GM21515 (cell line): ENCODE data around the gene RNU1-3.
"Not testable (repeated sequence)": the region's sequence is repeated elsewhere in the genome, so short reads cannot be mapped to it uniquely, and the experiment has no call there.

Experiments
- ATAC-seq: cut with Tn5 transposase; IDR thresholded peaks from one replicate; pipeline ENCODE4 v1.9.1; 2021; ENCODE audit not compliant: unreplicated experiment

RNU1-3 gene

GRCh38 chr1:16639091-16640031, 27.4 kb downstream of the RNU1-3 start:
- ATAC-seq, result not testable (repeated sequence)

DNA sequence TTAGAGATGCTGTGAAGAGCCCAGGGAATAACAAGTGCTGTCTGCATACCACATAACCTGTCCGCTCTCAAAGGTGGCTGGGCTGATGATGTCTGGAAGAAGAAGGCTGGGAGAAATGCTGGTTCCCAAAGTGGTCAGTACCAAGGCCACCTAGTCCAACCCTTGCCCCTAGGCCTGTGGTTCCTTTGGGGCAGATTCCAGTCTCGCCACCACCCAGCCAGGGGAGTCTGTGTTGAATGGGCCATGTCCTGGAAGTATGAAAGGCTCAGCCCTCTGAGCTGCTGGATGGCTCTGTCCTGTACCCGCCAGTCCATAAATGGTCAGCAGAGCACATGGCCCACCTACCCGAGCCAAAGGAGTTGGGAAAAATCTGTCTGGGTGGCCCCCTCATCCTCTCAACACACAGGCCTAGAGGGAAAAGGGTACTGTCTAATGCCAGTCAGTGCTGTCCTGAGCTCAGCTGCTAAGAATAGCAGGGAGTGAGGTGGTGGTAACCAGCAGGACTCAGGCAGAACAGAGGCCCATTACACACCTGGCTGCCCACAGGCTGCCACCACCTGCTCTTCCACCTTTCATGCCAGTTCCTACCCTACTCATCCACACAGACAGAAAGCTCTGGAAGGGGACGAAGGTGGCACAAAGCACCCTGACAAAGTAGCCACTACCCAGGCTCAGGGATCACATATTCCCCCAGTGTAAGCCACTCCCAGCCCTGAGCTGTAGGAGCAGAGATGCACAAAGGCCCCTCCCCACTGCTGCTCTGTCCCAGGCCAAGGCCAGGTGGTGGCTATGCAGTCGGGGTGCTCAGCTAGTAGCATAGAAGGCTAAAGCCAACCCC, 28.6 kb downstream of the RNU1-3 start:
- ATAC-seq, result not testable (repeated sequence)

GRCh38 chr1:16636551-16637195, 30.1 kb downstream of the RNU1-3 start:
- not testable (repeated sequence) for ATAC-seq

DNA sequence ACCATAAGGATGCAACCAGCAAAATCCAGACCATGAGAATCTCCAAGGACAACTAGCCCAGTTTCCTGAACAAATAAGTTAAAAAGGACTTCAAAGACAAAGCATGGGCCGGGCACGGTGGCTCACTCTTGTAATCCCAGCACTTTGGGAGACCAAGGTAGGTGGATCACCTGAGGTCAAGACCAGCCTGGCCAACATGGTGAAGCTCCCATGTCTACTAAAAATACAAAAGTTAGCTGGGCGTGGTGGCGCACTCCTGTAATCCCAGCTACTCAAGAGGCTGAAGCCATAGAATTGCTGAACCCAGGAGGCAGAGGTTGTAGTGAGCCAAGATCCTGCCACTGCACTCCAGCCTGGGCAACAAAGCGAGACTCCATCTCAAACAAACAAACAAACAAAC, 30.8 kb downstream of the RNU1-3 start:
- not testable (repeated sequence) for ATAC-seq

- ATAC-seq, result not testable (repeated sequence)
Measured at GRCh38 chr1:16633540-16634282, 33.0 kb downstream of the RNU1-3 start.

DNA sequence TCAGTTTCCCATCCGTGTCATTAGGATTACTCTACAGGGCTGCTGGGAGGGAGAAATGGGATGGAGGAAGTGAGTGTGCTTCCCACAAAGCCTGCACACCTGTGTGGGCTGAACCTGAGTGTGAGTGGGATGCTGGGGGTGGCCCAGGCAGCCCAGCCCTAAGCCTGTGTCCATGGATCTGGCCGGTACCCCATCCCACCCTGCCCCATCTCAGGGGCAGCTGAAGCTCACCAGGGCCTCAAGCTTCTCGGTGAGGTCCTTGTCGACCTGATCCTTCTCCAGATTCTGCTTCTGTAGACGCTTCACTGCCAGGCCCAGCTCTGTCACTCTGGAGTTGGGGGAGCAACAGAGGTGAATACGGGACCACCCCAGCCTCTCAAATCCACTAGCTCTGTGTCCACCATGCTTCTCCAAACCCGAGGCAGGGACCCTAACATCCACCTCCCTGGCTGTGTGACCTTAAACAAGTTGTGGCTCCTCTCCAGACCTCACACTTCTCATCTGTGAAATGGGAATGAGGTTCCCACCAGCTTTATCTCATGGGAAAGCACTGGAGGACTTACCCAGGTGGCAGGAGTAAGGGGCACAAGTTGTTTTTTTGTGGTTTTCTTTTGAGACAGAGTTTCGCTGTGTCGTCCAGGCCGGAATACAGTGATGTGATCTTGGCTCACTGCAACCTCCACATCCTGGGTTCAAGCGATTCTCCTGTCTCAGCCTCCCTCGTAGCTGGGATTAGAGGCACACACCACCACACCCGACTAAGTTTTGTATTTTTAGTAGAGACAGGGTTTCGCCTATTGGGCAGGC, 34.5 kb downstream of the RNU1-3 start:
- ATAC-seq, result not testable (repeated sequence)

GRCh38 chr1:16631248-16632043, 35.3 kb downstream of the RNU1-3 start:
- ATAC-seq, result no peak

DNA sequence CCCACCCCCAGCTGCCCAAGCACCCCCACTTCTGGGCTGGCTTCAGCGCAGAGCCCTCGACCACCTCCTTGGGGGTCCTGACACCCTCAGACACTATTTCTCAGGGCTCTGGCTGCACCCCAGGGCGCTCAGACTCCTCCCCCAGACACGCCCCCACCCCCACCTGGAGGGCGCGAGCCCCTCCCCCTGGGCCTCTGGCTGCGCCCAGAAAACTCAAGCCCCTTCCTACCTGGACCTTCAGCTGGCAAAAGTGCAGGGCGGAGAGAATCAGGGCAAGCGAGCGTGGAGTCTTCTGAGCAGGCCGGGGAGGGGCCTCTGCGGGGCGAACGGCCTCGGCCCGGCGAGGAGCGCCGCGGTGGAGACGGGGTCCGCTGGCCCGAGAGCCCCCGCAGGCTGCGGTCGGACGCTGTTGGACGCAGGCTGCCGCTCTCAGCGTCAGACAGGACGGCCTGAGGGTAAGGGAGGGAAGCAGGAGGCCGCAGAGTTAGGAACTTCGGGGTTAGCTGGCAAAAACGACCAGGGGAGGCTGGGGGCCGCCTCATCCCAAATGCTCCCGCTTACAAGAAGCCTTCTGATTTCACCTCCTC, 36.0 kb downstream of the RNU1-3 start:
- ATAC-seq, result no peak

- ATAC-seq, result not testable (repeated sequence)
Measured at GRCh38 chr1:16629916-16630530, 36.7 kb downstream of the RNU1-3 start.

- ATAC-seq, result no peak
Measured at GRCh38 chr1:16628361-16629111, 38.2 kb downstream of the RNU1-3 start.

- not testable (repeated sequence) for ATAC-seq
Measured at GRCh38 chr1:16626409-16626983, 40.3 kb downstream of the RNU1-3 start.

GRCh38 chr1:16625497-16626408, 41.0 kb downstream of the RNU1-3 start:
- no peak for ATAC-seq

DNA sequence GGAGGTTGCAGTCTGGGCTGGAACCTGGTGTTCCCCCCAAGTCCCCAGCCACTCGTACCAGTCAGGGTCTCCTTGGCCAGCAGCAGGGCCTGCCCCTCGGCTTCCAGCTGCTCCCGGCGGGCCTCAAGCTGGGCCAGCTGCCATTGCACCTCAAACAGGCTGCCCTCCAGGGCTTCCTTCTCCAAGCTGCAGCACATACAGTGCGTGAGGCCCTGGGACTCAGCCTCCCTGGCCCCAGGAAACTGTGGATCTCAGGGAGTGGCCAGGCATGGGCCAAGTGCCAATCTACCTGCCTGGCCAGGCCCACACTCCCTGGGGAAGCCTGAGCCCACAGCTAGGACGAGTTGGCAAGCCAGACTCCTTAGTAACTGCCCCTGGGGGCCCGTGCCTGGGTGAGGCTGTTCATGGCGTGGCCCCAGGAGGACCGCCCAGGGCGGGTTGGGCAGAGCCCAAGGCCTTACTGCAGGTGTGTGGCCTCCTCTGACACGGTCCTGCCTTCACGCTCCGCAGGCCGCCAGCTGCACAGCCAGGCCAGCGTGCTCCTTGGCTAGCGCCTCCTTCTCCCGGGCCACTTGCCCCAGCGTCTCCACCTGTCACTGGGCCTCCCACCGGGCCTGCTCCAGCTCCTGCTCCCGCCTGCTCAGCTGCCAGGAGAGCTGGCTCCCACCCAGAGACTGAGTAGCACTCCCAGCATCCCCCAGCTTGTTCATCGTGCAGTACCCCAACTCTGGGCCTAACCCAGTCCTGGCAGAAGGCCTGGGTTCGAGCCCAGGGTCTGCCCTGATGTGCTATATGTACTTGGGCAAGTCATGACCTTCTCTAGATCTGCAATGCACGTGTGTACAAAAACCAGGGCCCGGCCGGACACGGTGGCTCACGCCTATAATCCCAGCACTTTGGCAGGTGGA, 42.7 kb downstream of the RNU1-3 start:
- not testable (repeated sequence) for ATAC-seq

GRCh38 chr1:16623337-16623736, 43.4 kb downstream of the RNU1-3 start:
- ATAC-seq, result not testable (repeated sequence)
